Measurements from ENCODE around the gene LAG3.

The LAG3 gene

GRCh38 chr12:6824901-6825381 is 52.6 kb downstream of the LAG3 start:
- peak; percentile 47 for DNase-seq

- peak; percentile 80 for DNase-seq
Measured at GRCh38 chr12:6825398-6826124, 53.2 kb downstream of the LAG3 start.

GRCh38 chr12:6826125-6826733 is 53.9 kb downstream of the LAG3 start:
- no peak for DNase-seq

- DNase-seq, result no peak
Measured at GRCh38 chr12:6826734-6827436, 54.6 kb downstream of the LAG3 start.

GRCh38 chr12:6827437-6827911 is 55.2 kb downstream of the LAG3 start:
- peak; percentile 85 for DNase-seq

Data from fibroblast of skin of right quadriceps (primary cell).